KMS-11 (cell line): ENCODE results near the gene OGA.

Experiments used
- H2AFZ ChIP-seq: fragments of 200-600 bp; sonication (generic); 2 replicates; pipeline ENCODE4 v1.6.1; 2016; ENCODE audit warnings: antibody characterized with exemption, mixed run types, low read depth
- H3K27ac ChIP-seq: fragments of 200-600 bp; sonication (generic); 2 replicates; pipeline ENCODE4 v1.6.1; 2016; ENCODE audit warnings: mild to moderate bottlenecking, mixed run types
- H3K27me3 ChIP-seq: fragments of 200-600 bp; sonication (generic); 2 replicates; pipeline ENCODE4 v1.6.1; 2017; ENCODE audit warnings: mild to moderate bottlenecking, low read depth, mixed run types, moderate library complexity; ENCODE audit not compliant: insufficient read depth
- H3K36me3 ChIP-seq: fragments of 200-600 bp; sonication (generic); 2 replicates; pipeline ENCODE4 v1.6.1; 2017; ENCODE audit warnings: mild to moderate bottlenecking, mixed run types; ENCODE audit not compliant: insufficient read depth
- H3K4me1 ChIP-seq: fragments of 200-600 bp; sonication (generic); 2 replicates; pipeline ENCODE4 v1.6.1; 2016; ENCODE audit warnings: mild to moderate bottlenecking, low read depth, mixed run types; ENCODE audit not compliant: poor library complexity, severe bottlenecking
- H3K4me2 ChIP-seq: fragments of 200-600 bp; sonication (generic); 2 replicates; pipeline ENCODE4 v1.7.0; 2016; ENCODE audit warnings: mild to moderate bottlenecking, mixed run types
- H3K4me3 ChIP-seq: fragments of 200-600 bp; sonication (generic); IDR thresholded peaks from 2 replicates; pipeline ENCODE4 v1.6.1; 2017; ENCODE audit warnings: low read depth, low read length, mixed read lengths; ENCODE audit not compliant: insufficient read depth
- H3K79me2 ChIP-seq: fragments of 200-600 bp; sonication (generic); 2 replicates; pipeline ENCODE4 v1.6.1; 2016; ENCODE audit warnings: low read depth, mixed run types; ENCODE audit not compliant: insufficient read depth
- H3K9ac ChIP-seq: fragments of 200-600 bp; sonication (generic); 2 replicates; pipeline ENCODE4 v1.6.1; 2016; ENCODE audit warnings: mild to moderate bottlenecking, mixed run types
- H4K20me1 ChIP-seq: fragments of 200-600 bp; sonication (generic); 2 replicates; pipeline ENCODE4 v1.6.1; 2016; ENCODE audit warnings: mild to moderate bottlenecking, mixed run types; ENCODE audit not compliant: insufficient read depth
- CTCF ChIP-seq: fragments of 200-600 bp; sonication (generic); conservative IDR thresholded peaks from 2 replicates; pipeline ENCODE4 v1.6.1; 2017; ENCODE audit warnings: low read depth, mild to moderate bottlenecking, antibody characterized with exemption, low read length, moderate library complexity, mixed read lengths

Gene OGA

GRCh38 chr10:101807158-101807557, 11.1 kb downstream of the OGA start:
- Histone ChIP-seq H3K4me2 (no peak overlapping the region), H4K20me1 (peaks cover 8% of the 10 kb centered on the region; the same call in 1 of the 2 replicates), H3K79me2 (peaks cover 79% of the 10 kb centered on the region), H2AFZ (no peak overlapping the region), H3K9ac (no peak overlapping the region), H3K27me3 (no peaks in the 10 kb centered on the region), H3K4me3 (no peak overlapping the region), H3K27ac (no peak overlapping the region), H3K4me1 (peaks cover 13% of the 10 kb centered on the region), H3K36me3 (peaks cover 29% of the 10 kb centered on the region; the same call in 1 of the 2 replicates)
- TF ChIP-seq CTCF, result no peak

GRCh38 chr10:101803511-101803910, 14.7 kb downstream of the OGA start:
- TF ChIP-seq CTCF, result no peak
- Histone ChIP-seq H4K20me1 (no peaks in the 10 kb centered on the region), H3K4me3 (no peak overlapping the region), H3K9ac (no peak overlapping the region), H3K4me2 (no peak overlapping the region), H3K4me1 (no peaks in the 10 kb centered on the region), H2AFZ (no peak overlapping the region), H3K27me3 (no peaks in the 10 kb centered on the region), H3K27ac (no peak overlapping the region), H3K36me3 (peaks cover 24% of the 10 kb centered on the region; the same call in 1 of the 2 replicates), H3K79me2 (peaks cover 68% of the 10 kb centered on the region)

- Histone ChIP-seq H3K9ac (no peak overlapping the region), H3K4me3 (no peak overlapping the region), H3K79me2 (peaks cover 44% of the 10 kb centered on the region; the same call in 1 of the 2 replicates), H2AFZ (no peak overlapping the region), H4K20me1 (no peaks in the 10 kb centered on the region; the same call in 1 of the 2 replicates), H3K27me3 (no peaks in the 10 kb centered on the region), H3K36me3 (peaks cover 27% of the 10 kb centered on the region; the same call in 1 of the 2 replicates), H3K4me1 (no peaks in the 10 kb centered on the region), H3K27ac (no peak overlapping the region), H3K4me2 (no peak overlapping the region)
- TF ChIP-seq CTCF, result no peak
These were observed 20.7 kb downstream of the OGA start for GRCh38 chr10:101797403-101798059.

- Histone ChIP-seq H3K4me3 (no peak overlapping the region), H3K4me2 (no peak overlapping the region), H3K27ac (no peak overlapping the region), H2AFZ (no peak overlapping the region), H3K4me1 (no peaks in the 10 kb centered on the region), H3K36me3 (peaks cover 22% of the 10 kb centered on the region; the same call in 1 of the 2 replicates), H3K9ac (no peak overlapping the region), H4K20me1 (no peaks in the 10 kb centered on the region; the same call in 1 of the 2 replicates), H3K27me3 (no peaks in the 10 kb centered on the region), H3K79me2 (peaks cover 20% of the 10 kb centered on the region; the same call in 1 of the 2 replicates)
- no peak for TF ChIP-seq CTCF
These were observed 24.7 kb downstream of the OGA start for GRCh38 chr10:101793526-101793925.
